G401.6 (cell line): Measurements from ENCODE around the gene TMEM37.

Experiments used
- FAIRE-seq: peaks from 2 replicates; lab custom pipeline; 2012; peaks lifted over from hg19 to GRCh38; lab: Jason Lieb, UNC

Gene TMEM37

GRCh38 chr2:119434664-119435063 lies 3.0 kb downstream of the TMEM37 start:
- FAIRE-seq: no peak

- no peak for FAIRE-seq
Observed at GRCh38 chr2:119435081-119435952, 3.7 kb downstream of the TMEM37 start.

GRCh38 chr2:119435953-119436297 lies 4.3 kb downstream of the TMEM37 start:
- no peak for FAIRE-seq

DNA sequence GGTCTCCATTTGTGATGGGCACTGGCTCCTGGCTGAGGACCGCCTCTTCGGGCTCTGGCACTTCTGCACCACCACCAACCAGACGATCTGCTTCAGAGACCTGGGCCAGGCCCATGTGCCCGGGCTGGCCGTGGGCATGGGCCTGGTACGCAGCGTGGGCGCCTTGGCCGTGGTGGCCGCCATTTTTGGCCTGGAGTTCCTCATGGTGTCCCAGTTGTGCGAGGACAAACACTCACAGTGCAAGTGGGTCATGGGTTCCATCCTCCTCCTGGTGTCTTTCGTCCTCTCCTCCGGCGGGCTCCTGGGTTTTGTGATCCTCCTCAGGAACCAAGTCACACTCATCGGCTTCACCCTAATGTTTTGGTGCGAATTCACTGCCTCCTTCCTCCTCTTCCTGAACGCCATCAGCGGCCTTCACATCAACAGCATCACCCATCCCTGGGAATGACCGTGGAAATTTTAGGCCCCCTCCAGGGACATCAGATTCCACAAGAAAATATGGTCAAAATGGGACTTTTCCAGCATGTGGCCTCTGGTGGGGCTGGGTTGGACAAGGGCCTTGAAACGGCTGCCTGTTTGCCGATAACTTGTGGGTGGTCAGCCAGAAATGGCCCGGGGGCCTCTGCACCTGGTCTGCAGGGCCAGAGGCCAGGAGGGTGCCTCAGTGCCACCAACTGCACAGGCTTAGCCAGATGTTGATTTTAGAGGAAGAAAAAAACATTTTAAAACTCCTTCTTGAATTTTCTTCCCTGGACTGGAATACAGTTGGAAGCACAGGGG lies 5.5 kb downstream of the TMEM37 start:
- FAIRE-seq: no peak

DNA sequence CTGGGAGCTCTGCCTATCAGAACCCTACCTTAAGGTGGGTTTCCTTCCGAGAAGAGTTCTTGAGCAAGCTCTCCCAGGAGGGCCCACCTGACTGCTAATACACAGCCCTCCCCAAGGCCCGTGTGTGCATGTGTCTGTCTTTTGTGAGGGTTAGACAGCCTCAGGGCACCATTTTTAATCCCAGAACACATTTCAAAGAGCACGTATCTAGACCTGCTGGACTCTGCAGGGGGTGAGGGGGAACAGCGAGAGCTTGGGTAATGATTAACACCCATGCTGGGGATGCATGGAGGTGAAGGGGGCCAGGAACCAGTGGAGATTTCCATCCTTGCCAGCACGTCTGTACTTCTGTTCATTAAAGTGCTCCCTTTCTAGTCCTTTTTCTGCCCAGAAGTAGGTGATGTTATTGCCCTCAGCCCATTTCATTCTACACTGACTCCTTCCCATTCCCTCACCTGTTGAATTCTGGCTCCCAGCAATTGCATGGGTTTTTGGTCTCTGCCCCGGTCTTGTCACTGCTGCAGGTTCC lies 6.5 kb downstream of the TMEM37 start:
- FAIRE-seq: no peak

DNA sequence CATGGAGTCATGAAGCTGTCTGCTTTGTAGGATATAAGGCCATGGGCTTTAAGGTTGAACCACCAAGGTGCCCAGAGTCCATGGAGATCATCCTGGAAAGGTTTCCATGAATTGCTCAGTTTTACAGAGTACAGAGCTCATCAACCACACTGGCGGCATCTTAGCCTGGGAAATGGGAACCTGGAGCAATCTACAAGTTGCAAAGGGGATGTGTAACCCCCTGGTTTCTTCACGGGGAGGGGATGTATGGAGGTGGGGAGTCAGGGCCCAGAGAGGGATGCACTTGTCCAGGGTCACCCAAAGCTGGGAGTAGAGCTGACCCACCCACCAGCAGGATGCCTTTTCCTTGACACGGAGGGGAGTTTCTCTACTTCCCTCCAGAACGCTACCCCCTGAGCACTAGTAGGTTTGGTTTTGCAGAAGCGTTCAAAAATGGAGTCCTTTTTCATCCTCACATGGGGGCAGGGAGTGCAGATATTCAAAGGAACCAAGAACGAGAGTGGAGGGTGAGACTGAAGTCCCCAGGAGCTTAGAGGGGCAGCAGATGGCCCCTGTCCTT lies 7.2 kb downstream of the TMEM37 start:
- no peak for FAIRE-seq

- FAIRE-seq: no peak
Observed at GRCh38 chr2:119439574-119440500, 8.2 kb downstream of the TMEM37 start.

GRCh38 chr2:119440501-119440870 lies 8.8 kb downstream of the TMEM37 start:
- FAIRE-seq: no peak

- FAIRE-seq: no peak
Observed at GRCh38 chr2:119440873-119441272, 9.2 kb downstream of the TMEM37 start.

GRCh38 chr2:119441376-119442225 lies 9.9 kb downstream of the TMEM37 start:
- FAIRE-seq: no peak

DNA sequence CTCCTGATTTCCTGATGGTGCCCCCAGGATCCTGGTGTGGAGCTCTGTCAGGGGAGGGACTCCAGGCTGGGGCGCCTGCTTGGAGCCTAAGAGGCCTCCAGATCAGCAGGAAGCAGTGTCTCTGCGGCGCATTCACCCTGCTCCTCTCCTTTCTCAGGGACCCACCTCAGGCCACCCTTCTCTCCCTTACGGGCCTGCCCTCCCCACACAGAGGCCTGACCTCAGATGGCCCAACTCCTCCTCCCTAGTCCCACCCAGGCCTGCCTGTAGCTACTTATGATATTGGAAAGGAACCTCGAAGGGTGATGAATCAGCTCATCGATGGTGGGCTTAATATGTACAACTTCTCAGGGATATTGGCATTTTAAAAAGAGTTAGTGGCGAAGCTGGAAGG lies 10.6 kb downstream of the TMEM37 start:
- no peak for FAIRE-seq

DNA sequence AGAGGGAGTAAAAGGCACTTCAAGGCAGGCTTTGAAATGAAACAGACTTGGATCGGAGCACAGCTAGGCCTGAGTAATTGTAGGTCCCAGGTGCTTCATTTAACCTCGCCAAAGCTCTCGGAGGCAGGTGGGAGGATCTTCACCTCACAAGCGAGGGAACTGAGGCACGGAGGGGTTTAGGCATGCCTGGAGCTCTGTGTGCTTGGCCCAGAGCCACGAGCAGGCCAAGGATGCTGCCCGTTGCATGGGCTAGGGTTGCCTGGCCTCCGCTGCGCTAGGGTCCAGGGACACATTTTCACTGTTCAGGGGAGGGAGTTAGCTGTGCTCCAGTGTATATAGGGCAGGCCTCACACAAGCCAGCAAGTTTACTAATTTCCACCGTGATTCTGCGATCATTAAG lies 11.2 kb downstream of the TMEM37 start:
- no peak for FAIRE-seq

DNA sequence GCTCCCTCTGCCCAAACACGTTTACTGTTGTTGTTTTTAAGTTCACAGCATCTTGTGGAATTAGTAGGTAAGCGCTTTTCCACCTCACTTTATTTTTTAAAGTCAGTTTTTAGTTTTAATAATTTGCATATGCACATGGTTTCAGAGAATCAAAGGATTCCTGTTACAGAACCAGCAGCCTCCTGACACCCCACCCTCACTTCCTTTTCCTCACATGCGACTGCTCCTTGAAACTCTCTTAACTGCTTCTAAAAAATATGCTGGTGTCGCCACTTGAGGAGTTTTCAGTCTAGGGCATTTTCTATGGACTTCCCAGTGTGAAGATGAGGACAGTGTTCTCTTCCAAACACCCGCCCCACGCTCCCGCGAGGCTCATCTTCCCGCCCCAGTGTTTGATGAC lies 14.4 kb downstream of the TMEM37 start:
- no peak for FAIRE-seq

DNA sequence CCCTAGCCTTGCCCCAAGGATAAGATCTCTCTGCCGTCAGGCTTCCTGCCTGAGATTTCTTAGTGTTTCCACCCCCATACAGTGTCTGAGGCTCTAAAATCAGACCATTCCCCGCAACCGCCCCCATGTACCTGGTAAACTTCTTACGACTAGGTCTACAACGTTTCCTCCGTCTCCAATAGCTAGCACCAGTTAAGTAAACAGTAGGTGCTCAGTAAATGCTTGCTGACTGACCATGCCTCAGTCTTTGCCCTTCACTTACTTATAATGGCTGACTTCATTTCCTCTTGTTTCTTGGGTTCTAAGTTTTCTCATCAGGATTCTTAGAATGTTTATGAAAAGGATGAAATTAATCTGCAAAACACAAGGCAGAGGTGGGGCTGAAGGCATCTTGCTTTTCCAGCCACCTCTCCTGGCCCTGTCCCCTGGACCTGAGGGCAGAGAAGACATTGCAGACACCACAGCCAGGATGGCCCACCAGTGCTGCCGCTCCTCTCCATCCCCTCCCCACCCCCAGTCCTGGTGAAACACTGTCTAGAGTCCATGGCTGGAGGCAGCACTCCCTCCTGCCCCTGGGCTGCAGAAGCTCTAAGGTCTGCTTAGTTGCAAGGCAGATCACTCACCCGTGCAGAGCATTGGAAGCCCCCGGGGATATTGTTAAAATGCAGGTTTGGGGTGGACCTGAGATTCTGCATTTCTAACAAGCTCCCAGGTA lies 16.9 kb downstream of the TMEM37 start:
- no peak for FAIRE-seq

DNA sequence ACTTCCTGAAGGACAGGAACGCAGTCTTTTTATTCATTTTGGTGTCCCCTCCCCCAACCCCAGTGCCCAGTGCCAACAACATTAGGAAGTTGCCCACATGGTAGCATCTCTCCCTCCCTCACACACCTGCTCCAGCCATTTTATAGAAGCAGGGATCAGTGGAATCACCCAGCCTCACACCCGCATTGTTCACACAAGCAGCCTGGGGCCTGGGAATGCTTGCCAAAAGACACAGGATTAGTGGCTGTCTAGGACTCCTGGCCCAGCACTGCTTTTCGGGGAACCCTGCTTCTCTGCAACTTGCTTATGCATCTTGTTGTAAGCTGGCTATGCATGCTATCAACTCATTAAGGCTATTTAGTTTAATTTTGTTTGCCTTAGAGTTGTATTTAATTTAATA lies 17.9 kb downstream of the TMEM37 start:
- FAIRE-seq: no peak

- FAIRE-seq: no peak
Observed at GRCh38 chr2:119451336-119452050, 19.8 kb downstream of the TMEM37 start.

DNA sequence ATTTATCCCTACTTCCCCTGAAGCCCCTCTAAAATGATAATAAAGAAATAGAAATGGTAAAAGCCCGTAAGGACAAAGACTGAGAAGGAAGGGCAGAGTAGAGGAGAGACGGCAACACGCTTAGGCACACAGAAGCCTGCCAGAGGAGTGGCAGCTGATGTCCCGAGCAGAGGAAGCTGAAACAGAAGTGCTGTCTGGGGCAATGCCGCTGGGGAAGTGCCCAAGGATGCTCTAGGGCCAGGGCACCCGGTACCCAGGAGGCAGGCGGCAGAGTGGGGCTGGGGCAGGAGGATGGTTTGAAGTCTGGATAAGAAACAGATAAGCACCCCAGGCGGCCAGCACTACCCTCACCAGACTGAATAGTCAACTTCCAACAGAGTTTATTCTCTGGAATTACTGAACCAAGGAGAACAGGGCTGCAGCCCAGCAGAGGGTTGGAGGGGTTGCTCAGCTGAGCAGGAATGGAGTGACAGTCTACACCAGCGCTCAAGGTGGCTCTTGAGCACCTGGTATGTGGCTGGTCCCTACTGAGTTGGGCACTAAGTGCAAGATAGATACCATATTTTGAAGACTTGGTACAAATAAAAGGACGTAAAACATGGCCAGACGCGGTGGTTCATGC lies 22.4 kb downstream of the TMEM37 start:
- FAIRE-seq: no peak

GRCh38 chr2:119455066-119455718 lies 23.5 kb downstream of the TMEM37 start:
- FAIRE-seq: no peak

GRCh38 chr2:119460076-119460475 lies 28.4 kb downstream of the TMEM37 start:
- FAIRE-seq: no peak
